ENCODE data around the gene LOXL1.

Gene LOXL1

GRCh38 chr15:73926219-73927002 lies at the start of gene LOXL1:
Gene LOXL1, plus strand, starts transcription at chr15:73926462. Its CDS starts 322 bp downstream, at chr15:73926784.
- DNase-seq (ENCODE audit: low read depth) = peak; percentile 62

- no peak for DNase-seq (ENCODE audit: low read depth)
Measured at GRCh38 chr15:73879426-73879825, 46.8 kb upstream of the LOXL1 start.

- no peak for DNase-seq (ENCODE audit: low read depth)
Measured at GRCh38 chr15:73881579-73882320, 44.5 kb upstream of the LOXL1 start.

- DNase-seq (ENCODE audit: low read depth) = no peak
Measured at GRCh38 chr15:73882761-73883419, 43.4 kb upstream of the LOXL1 start.

GRCh38 chr15:73884159-73884558 lies 42.1 kb upstream of the LOXL1 start:
- no peak for DNase-seq (ENCODE audit: low read depth)

GRCh38 chr15:73885954-73886700 lies 40.1 kb upstream of the LOXL1 start:
- no peak for DNase-seq (ENCODE audit: low read depth)

GRCh38 chr15:73886717-73887345 lies 39.4 kb upstream of the LOXL1 start:
- DNase-seq (ENCODE audit: low read depth) = no peak

GRCh38 chr15:73887481-73887880 lies 38.8 kb upstream of the LOXL1 start:
- DNase-seq (ENCODE audit: low read depth) = no peak

GRCh38 chr15:73888224-73889041 lies 37.8 kb upstream of the LOXL1 start:
- no peak for DNase-seq (ENCODE audit: low read depth)

- DNase-seq (ENCODE audit: low read depth) = no peak
Measured at GRCh38 chr15:73889053-73889761, 37.1 kb upstream of the LOXL1 start.

GRCh38 chr15:73889762-73890124 lies 36.5 kb upstream of the LOXL1 start:
- DNase-seq (ENCODE audit: low read depth) = no peak

GRCh38 chr15:73891328-73892315 lies 34.6 kb upstream of the LOXL1 start:
- DNase-seq (ENCODE audit: low read depth) = no peak

GRCh38 chr15:73892446-73893226 lies 33.6 kb upstream of the LOXL1 start:
- DNase-seq (ENCODE audit: low read depth) = no peak

- DNase-seq (ENCODE audit: low read depth) = no peak
Measured at GRCh38 chr15:73894133-73894814, 32.0 kb upstream of the LOXL1 start.

GRCh38 chr15:73897441-73898261 lies 28.6 kb upstream of the LOXL1 start:
- DNase-seq (ENCODE audit: low read depth) = peak; percentile 73
